KBM-7 (cell line): Measurements from ENCODE around the gene DUS4L.

ENCODE experiments used
- DNase-seq: peaks from one replicate; pipeline ENCODE4 v3.0.0-alpha.2; 2015
- in situ Hi-C: fragments of 300-500 bp; cut with MboI; formaldehyde crosslinking; loops from 2 replicates; pipeline ENCODE4 v1.14.3; 2020; ENCODE audit warnings: low sequenced_read_pairs, low pct_unique_long_range_greater_than_20kb, mixed read lengths

DUS4L gene

GRCh38 chr7:107579554-107579884, 15.7 kb downstream of the DUS4L start:
- DNase-seq: no peak
- in situ Hi-C loops: no loop called here

DNA sequence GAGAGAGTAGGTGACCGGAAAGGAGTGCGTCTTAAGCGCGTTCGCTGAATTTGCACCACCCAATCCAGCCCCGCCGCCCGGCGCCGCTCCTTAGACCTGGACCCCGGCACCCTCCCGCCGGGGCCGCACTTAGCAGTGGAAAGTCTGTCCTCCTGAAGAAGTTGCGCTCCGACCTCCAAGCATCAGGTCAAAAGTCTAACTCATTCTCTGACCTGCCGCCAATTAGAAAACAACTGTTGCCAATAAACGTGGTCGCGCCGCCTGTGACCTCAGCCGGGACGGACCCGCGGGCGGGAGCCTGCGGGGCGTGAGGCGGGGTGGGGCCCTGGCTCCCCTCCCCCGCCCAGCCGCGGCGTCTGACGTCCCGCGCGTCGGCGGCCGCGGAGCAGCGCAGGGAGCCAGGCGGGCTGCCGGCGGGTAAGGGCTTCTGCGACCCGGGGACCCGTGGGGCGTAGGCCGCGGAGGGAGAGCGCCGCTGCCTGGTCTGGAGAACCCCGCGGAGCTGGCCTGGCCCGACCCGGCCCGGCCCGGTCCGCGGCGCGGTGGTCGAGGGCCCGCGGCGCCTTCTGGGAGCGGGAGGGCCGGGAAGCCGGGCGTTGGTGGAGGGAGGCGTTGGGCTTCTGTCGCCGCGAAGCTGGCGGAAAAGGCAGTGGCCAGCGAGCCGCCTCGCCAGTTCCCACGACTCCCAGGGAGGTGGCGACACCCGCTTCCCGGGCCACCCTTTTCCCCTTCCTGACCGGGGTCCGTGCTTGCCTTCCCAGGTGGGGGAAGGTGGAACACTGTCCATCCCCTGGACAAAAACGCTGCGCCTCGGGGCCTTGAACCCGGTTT, 16.3 kb downstream of the DUS4L start, which contains the start of gene BCAP29:
Gene BCAP29, plus strand, starts transcription at position 362 of the 831 bp plus-strand sequence. CDS start 527 bp downstream, outside the sequence.
- DNase-seq: peak; percentile 81
- in situ Hi-C loops: no loop called here

DNA sequence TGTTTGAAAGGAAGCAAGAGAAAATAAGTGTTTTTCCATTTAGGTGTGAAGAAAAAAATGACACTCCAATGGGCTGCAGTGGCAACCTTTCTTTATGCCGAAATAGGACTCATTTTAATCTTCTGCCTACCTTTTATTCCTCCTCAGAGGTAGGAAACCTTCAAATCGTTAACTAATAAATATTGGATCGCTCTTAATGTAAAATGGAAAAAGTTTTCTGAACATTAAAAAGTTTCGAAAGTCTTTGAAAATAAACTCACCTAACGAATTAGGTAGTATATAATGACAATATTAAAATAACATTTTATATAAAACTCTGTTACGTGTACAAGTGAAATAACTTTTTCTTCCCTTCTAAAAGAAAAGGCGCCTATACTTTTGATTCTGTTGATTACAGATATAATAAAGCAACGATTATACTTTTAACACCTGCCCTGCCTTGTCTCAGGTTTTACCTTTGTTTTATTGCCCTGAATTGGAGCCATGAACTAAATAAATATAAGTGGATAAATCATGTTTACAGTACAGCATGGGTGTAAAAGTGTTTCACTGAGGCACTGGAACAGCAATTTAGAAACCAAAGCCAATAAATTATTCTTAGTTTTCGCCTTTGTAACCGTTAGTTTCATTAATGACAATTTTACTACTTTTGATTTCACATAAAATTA, 17.1 kb downstream of the DUS4L start:
- no peak for DNase-seq

GRCh38 chr7:107581387-107582013, 17.7 kb downstream of the DUS4L start:
- in situ Hi-C loops: no loop called here
- no peak for DNase-seq

More for the DNA sequence above, 17.1 kb downstream of the DUS4L start:
- in situ Hi-C loops: no loop called here

DNA sequence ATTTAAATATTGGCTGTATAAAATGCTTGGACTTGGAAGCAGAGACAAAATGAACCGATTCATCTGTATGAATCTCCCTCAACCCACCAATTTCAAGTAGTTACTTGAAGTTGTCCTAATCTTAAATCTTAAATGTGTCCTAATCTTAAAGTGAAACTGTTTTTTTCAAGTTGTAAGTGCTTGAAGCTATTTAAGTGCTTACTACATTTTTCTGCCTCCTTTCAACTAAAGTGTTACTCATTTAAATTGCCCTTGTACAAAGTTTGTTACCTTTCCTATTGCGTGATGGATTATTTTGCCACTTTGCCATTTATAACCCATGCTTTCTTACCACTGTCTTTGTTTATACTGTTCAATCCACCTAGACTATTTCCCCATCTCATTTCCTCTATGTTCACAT, 19.1 kb downstream of the DUS4L start:
- DNase-seq: no peak
- in situ Hi-C loops: no loop called here

- DNase-seq: no peak
- in situ Hi-C loops: no loop called here
Observed at GRCh38 chr7:107584716-107585115, 20.9 kb downstream of the DUS4L start.

GRCh38 chr7:107588529-107589130, 24.9 kb downstream of the DUS4L start:
- in situ Hi-C loops: no loop called here

DNA sequence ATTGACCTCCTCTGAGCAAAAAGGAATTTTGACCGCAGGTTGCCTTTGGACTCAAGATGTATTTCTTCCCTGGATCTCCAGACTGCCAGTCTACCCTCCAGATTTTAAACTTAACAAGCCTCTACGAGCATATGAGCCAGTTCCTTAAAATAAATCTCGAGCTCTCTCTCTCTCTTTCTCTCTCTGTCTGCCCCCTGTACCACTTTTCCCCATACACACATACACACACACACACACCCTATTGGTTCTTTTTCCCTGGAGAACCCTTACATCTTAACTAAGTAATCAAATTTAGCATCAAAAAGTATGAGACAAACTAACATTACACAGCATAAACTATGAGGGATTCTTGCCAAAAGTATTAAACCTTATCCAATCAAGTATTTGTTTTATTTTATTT, 27.6 kb downstream of the DUS4L start:
- in situ Hi-C loops: no loop called here

More at GRCh38 chr7:107588529-107589130, 24.9 kb downstream of the DUS4L start:
- no peak for DNase-seq

DNA sequence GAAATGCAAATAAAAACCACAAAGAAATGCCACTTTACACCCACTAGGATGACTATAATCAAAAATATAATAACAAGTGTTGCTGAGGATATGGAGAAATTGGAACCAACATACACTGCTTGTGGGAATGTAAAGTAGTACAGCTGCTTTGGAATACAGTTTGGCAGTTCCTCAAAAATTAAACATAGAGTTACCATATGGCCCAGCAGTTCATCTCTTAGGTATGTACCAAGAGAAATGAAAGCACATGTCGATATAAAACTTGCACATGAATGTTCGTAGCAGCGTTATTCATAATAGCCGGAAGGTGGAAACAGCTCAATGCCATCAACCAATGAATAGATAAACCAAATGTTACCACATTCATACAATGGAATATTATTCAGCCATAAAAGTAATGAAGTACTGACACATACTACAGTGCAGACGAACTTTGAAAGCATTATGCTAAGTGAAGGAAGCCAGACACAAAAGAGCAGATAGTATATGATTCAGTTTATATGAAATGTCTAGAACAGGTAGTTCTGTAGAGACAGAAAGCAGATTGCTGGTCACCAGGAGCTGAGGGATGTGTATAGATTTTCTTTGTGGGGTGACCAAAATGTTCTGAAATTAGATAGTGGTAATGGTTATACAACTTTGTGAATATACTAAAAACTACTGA, 28.7 kb downstream of the DUS4L start:
- no peak for DNase-seq
- in situ Hi-C loops: no loop called here

More for the DNA sequence above, 27.6 kb downstream of the DUS4L start:
- no peak for DNase-seq

- DNase-seq: no peak
- in situ Hi-C loops: no loop called here
Observed at GRCh38 chr7:107593025-107593410, 29.2 kb downstream of the DUS4L start.

GRCh38 chr7:107594961-107595737, 31.4 kb downstream of the DUS4L start:
- no peak for DNase-seq
- in situ Hi-C loops: no loop called here

DNA sequence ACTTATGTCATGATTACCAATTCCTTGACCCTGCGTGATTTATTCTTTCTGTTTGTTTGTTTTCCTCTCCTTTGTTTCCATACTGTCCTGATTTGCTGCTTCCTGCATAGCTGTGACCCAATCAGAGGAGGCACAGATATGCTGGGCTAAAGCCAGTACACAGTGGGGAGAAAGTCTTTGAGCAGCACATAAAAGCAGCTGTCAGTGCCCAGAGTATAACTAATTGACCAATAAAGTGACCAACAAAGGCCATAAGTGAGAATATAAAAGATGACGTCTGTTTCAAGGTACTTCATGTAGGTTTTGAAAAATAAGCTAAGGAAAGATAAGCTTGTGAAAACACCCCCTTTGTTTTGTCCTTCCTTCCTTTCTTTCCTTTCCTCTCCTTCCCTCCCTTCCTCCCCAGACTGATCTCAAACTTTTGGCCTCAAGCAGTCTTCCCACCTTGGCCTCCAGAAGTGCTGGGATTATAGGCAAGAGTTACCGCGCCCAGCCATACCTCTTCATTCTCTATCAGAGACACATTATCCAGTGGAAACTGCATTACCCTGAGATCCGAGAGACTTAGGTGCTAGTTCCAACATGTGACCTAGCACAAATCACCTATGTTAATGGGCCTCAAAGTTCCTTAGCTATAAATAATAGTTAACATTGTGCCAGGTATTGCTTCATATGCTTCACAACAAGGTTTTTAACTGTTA, 33.3 kb downstream of the DUS4L start:
- DNase-seq: no peak
- in situ Hi-C loops: no loop called here

GRCh38 chr7:107597582-107597916, 33.8 kb downstream of the DUS4L start:
- in situ Hi-C loops: no loop called here
- no peak for DNase-seq

- in situ Hi-C loops: no loop called here
- DNase-seq: no peak
Observed at GRCh38 chr7:107597953-107598352, 34.2 kb downstream of the DUS4L start.

DNA sequence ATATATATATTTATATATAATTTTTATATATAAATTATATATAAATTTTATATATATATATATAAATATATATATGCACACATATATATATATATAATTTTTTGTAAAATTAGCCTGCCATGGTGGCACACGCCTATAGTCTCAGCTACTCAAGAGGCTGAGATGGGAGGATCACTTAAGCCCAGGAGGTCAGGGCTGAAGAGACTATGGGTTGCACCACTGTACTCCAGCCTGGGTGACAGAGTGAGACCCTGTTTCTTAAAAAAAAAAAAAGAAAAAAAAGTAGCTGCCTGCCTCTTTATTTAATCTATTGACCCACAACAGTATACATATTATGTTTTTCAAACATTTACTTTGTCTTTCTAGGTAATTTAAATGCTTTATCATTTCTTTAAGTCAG, 35.5 kb downstream of the DUS4L start:
- DNase-seq: no peak
- in situ Hi-C loops: no loop called here

GRCh38 chr7:107600816-107601215, 37.0 kb downstream of the DUS4L start:
- in situ Hi-C loops: no loop called here
- no peak for DNase-seq

DNA sequence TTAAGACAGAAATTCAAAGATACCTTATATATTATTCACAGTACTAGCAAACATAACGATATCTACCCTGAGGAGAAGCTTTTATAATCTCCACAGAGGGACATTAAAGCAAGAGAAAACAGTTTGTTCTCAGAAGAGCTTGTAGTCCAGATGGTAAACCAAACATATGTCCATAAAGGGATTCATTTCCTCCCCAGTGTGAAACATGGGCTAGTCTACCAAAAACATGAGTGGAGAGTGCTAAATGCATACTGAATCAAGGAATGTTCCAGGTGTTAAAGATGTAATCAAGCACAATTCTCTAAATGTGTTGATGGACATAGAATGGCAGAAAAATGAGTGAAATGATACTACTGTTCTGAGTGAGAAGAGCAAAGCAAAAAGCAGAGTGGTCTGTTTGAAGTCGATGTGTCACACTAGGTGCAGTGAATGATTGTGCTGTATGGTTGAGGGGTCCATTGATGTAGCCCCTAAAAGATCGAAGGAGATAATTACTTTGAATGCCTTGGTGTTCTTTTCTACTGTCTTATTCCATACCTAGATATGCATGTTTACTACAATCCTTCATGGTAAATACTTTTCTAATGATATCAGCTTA, 41.5 kb downstream of the DUS4L start:
- no peak for DNase-seq
- in situ Hi-C loops: no loop called here

GRCh38 chr7:107606303-107606702, 42.5 kb downstream of the DUS4L start:
- no peak for DNase-seq
- in situ Hi-C loops: no loop called here
